K562 (cell line): ENCODE measurements around the gene ENKUR. TPM values are rescaled to one million over a fixed set of nuclear protein-coding genes. Genes with fewer than 3 reads are reported as not detected.

ENCODE experiments used
- E2F3 ChIP-seq: fragments of 250-450 bp; sonication (Bioruptor Pico); IDR thresholded peaks from 2 replicates; pipeline ENCODE4 v1.4.0; 2020; ENCODE audit warnings: mild to moderate bottlenecking
- MGA ChIP-seq: fragments of 450-650 bp; IDR thresholded peaks from 2 replicates; pipeline ENCODE4 v1.6.1; 2016; ENCODE audit warnings: mild to moderate bottlenecking, moderate library complexity
- MTA2 ChIP-seq: fragments of 450-650 bp; IDR thresholded peaks from 2 replicates; pipeline ENCODE4 v1.6.1; 2016; ENCODE audit warnings: low read depth
- polyA plus RNA-seq, 8 experiments: library from polyadenylated mRNA; depleted of rRNA in 4 of 8; stranded (reverse) in 5 of 8; unstranded in 3 of 8; fragments of >200 nt; fragmentation: Nextera tagmentation in 2 of 8; fragmentation: Illumina TruSeq in 1 of 8; extraction: Ambion mirVana in 2 of 8; extraction: Trizol in 1 of 8; gene quantifications; 2 replicates each; pipeline versions ENCODE4 v1.2.1 to v1.2.3, GENCODE V29; 2011 to 2014; ENCODE audit warnings: inconsistent platforms in 1 of 8, missing spikeins in 1 of 8
- total RNA-seq, 7 experiments: library from RNA; depleted of rRNA in 6 of 7; stranded (reverse); fragments of >200 nt in 6 of 7; fragmentation: Illumina TruSeq in 2 of 7; extraction: Trizol in 2 of 7; gene quantifications; 2 replicates each; pipeline versions ENCODE4 v1.2.1 to v1.2.3, GENCODE V29; 2011 to 2021; ENCODE audit warnings: low replicate concordance in 1 of 7
- TF ChIP-seq, protein P1 (sequence below): fragments of 200-600 bp; sonication (generic); IDR thresholded peaks from one replicate; pipeline ENCODE4 v1.6.1; 2012; ENCODE audit warnings: mild to moderate bottlenecking, low read depth, low read length, inconsistent platforms

The ENKUR gene
- total and polyA plus RNA-seq, 9 of the 15 experiments (the other 6 are each of a cell fraction or from before 2014, with no cell fraction given): 0.06 to 0.46 (median 0.20) TPM

DNA sequence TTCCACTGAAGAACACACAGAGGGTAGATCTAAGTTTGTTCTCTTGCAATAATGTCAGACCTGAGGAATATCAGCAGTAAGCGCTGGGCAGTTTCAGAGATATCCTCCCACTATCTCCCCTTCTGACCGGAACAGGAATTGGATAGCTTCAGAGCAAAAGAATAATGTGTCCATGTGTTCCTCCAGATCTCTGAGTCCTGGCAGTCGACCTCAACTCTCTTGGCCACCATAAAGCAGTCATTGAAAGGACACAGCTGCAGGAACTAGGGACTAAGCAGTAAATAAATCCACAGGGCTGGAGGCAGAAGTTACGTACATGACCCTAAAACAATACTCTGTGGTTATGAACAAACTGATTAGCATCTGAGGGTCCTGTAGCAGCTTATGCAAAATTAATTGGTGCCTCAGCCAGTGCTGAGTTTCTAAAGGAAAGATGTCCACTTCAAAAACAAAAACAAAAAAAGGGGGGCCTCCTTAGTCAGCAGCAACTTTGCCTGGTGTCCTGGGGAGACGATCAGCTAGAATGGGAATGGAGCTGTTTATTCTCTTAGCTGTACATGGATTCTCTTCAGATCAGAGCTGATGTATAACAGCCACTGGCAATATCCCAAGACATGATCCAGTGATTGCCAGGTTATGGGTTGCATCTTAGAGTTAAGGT is 57.1 kb downstream of the ENKUR start (continued):
- TF ChIP-seq MGA: peak; percentile 90
- TF ChIP-seq, protein P1, sequence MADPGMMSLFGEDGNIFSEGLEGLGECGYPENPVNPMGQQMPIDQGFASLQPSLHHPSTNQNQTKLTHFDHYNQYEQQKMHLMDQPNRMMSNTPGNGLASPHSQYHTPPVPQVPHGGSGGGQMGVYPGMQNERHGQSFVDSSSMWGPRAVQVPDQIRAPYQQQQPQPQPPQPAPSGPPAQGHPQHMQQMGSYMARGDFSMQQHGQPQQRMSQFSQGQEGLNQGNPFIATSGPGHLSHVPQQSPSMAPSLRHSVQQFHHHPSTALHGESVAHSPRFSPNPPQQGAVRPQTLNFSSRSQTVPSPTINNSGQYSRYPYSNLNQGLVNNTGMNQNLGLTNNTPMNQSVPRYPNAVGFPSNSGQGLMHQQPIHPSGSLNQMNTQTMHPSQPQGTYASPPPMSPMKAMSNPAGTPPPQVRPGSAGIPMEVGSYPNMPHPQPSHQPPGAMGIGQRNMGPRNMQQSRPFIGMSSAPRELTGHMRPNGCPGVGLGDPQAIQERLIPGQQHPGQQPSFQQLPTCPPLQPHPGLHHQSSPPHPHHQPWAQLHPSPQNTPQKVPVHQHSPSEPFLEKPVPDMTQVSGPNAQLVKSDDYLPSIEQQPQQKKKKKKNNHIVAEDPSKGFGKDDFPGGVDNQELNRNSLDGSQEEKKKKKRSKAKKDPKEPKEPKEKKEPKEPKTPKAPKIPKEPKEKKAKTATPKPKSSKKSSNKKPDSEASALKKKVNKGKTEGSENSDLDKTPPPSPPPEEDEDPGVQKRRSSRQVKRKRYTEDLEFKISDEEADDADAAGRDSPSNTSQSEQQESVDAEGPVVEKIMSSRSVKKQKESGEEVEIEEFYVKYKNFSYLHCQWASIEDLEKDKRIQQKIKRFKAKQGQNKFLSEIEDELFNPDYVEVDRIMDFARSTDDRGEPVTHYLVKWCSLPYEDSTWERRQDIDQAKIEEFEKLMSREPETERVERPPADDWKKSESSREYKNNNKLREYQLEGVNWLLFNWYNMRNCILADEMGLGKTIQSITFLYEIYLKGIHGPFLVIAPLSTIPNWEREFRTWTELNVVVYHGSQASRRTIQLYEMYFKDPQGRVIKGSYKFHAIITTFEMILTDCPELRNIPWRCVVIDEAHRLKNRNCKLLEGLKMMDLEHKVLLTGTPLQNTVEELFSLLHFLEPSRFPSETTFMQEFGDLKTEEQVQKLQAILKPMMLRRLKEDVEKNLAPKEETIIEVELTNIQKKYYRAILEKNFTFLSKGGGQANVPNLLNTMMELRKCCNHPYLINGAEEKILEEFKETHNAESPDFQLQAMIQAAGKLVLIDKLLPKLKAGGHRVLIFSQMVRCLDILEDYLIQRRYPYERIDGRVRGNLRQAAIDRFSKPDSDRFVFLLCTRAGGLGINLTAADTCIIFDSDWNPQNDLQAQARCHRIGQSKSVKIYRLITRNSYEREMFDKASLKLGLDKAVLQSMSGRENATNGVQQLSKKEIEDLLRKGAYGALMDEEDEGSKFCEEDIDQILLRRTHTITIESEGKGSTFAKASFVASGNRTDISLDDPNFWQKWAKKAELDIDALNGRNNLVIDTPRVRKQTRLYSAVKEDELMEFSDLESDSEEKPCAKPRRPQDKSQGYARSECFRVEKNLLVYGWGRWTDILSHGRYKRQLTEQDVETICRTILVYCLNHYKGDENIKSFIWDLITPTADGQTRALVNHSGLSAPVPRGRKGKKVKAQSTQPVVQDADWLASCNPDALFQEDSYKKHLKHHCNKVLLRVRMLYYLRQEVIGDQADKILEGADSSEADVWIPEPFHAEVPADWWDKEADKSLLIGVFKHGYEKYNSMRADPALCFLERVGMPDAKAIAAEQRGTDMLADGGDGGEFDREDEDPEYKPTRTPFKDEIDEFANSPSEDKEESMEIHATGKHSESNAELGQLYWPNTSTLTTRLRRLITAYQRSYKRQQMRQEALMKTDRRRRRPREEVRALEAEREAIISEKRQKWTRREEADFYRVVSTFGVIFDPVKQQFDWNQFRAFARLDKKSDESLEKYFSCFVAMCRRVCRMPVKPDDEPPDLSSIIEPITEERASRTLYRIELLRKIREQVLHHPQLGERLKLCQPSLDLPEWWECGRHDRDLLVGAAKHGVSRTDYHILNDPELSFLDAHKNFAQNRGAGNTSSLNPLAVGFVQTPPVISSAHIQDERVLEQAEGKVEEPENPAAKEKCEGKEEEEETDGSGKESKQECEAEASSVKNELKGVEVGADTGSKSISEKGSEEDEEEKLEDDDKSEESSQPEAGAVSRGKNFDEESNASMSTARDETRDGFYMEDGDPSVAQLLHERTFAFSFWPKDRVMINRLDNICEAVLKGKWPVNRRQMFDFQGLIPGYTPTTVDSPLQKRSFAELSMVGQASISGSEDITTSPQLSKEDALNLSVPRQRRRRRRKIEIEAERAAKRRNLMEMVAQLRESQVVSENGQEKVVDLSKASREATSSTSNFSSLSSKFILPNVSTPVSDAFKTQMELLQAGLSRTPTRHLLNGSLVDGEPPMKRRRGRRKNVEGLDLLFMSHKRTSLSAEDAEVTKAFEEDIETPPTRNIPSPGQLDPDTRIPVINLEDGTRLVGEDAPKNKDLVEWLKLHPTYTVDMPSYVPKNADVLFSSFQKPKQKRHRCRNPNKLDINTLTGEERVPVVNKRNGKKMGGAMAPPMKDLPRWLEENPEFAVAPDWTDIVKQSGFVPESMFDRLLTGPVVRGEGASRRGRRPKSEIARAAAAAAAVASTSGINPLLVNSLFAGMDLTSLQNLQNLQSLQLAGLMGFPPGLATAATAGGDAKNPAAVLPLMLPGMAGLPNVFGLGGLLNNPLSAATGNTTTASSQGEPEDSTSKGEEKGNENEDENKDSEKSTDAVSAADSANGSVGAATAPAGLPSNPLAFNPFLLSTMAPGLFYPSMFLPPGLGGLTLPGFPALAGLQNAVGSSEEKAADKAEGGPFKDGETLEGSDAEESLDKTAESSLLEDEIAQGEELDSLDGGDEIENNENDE: no peak
- TF ChIP-seq E2F3 (CRISPR knock-in tag): no peak
- TF ChIP-seq MTA2: no peak
